IPS DF 4.7 (cell line): ENCODE data around the gene DCTN2.
"Not testable (repeated sequence)": the region's sequence is repeated elsewhere in the genome, so short reads cannot be mapped to it uniquely, and the experiment has no call there.

Source experiments
- DNase-seq: peaks from one replicate; pipeline ENCODE4 v3.0.0-alpha.2; 2013; ENCODE audit warnings: low spot score; ENCODE audit errors: extremely low read depth

The DCTN2 gene

GRCh38 chr12:57546438-57547287 is at the start of gene DCTN2:
TSS of gene DCTN2 (minus strand) at chr12:57547192. CDS start at chr12:57547063, 129 bp downstream.
- peak; percentile 96 for DNase-seq

DNA sequence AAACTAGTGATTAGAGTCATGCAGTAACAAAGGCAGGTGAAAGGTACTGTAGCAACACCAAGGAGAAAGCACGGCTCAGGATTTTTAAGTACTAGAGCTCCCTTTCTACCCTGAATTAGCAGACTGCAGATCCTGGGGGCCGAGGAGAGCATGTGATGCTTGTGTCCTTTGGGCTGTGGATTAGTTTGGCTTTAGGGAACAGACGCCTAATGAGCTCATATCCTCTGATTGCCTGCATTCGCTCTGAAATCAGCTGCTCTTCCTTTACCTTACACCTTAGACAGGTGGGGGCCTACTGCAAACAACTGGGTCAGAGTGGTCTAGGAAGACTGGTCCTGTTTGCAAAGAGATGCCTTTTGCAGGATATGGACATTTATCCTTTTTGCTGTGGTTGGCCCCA is 46.2 kb upstream of the DCTN2 start:
- no peak for DNase-seq

- no peak for DNase-seq
These were observed 45.7 kb upstream of the DCTN2 start for GRCh38 chr12:57592551-57593165.

- no peak for DNase-seq
These were observed 44.9 kb upstream of the DCTN2 start for GRCh38 chr12:57591782-57592325.

- peak; percentile 81 for DNase-seq
These were observed 44.1 kb upstream of the DCTN2 start, which contains the start of gene PIP4K2C for GRCh38 chr12:57590864-57591781. TSS of gene PIP4K2C (plus strand) at chr12:57591192. CDS start at chr12:57591290, 98 bp downstream.

DNA sequence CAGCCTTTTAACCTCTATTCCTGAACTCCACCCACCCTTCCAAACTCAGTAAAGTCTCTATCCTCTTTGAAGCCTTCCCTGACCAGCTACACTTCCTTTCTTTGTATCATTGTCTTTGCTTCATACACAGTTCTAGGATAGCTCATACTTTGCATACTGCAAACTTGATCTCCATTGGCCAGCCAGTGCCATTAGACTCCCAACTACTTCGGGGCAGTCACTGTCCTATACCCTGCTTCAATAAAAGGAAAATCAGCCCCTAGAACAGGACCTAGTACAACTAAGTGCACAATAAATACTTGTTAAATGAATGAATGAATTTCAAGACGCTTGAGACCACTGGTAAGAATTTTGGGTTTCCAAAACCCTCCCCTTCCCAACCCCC is 43.5 kb upstream of the DCTN2 start:
- DNase-seq: no peak

DNA sequence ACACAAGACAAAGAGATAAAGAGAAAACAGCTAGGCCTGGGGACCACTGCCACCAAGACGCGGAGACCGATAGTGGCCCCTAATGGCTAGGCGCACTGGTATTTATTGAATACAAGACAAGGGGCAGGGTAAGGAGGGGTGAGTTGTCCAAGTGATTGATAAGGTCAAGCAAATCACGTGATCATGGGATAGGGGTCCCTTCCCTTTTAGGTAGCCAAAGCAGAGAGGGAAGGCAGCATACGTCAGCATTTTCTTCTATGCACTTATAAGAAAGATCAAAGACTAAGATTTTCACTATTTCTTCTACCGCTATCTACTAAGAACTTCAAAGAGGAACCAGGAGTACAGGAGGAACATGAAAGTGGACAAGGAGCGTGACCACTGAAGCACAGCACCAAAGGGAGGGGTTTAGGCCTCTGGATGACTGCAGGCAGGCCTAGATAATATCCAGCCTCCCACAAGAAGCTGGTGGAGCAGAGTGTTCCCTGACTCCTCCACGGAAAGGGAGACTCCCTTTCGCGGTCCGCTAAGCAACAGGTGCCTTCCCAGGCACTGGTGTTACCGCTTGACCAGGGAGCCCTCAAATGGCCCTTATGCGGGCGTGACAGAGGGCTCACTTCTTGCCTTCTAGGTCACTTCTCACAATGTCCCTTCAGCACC is 42.1 kb upstream of the DCTN2 start:
- DNase-seq: not testable (repeated sequence)

- DNase-seq: no peak
These were observed 39.9 kb upstream of the DCTN2 start for GRCh38 chr12:57586832-57587429.

DNA sequence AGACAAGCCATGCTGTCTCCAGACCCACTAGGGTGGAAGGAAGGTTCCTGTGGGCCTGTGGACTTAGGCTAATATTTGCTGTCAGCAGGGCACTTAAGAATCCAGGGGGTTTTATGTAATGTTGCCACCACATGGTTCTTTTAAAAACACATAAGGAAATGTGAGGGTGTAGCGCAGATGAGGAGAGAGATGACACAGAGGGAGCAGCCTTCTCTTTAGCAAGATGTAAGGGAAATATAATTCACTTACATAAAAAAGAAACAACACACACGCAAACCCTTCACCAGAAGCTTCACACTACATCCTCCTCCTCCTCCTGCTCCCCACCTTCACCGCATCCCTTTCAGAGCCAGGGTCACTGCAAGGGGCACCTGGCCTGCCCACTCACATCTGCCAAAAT is 39.1 kb upstream of the DCTN2 start:
- no peak for DNase-seq

DNA sequence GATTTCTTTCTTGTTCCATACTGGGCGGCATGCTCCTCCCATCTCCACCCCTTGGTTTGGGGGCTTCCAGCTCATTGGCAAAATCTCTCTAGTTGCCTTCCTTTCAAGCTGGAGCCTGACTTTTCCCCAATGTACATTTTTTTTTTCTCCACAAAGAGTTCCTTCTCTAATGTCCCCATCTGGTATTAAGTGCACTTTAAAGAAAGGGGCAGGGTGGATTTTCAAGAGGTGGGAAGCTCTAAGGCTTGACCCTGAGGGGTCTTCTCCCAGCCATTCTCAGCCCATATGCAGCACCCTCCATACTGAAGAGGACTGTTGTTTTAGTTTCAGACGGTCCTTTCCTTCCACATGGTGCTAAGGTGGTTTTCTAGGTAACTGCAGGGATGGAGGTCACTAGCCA is 38.2 kb upstream of the DCTN2 start:
- no peak for DNase-seq

DNA sequence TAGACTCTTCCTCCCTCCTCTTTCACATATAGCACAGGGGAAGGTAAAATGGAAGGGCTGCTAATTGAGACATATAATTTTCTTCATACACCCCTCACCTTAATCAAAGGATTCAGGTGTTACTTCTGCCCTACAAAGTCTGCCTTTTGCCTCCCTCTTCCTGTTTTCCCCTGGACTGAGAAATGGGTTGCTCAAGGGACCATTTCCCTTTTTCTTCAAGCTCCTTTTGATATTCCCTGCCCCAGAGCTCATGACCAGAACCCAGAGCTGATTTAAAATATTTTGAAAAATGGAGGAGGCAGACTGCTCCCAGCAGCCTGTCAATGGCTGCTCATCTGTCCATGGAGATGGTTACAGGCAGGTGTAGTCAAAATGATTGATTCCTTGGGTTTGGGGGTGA is 37.7 kb upstream of the DCTN2 start:
- no peak for DNase-seq

DNA sequence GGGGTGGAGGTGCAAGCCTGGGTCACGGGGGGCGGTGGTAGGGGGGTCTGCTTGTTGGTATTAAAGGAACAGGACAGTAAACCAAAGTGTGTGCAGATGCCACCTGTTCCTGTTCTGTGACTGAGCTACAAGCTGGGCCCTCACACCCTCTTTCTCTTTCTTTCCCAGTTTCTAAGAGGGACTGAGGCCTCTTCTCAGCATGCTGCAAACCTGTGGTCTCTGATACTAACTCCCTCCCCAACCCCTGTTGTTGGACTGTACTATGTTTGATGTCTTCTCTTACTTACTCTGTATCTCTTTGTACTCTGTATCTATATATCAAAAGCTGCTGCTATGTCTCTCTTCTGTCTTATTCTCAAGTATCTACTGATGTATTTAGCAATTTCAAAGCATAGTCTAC is 37.1 kb upstream of the DCTN2 start:
- DNase-seq: no peak

GRCh38 chr12:57583008-57583831 is 36.2 kb upstream of the DCTN2 start:
- DNase-seq: peak; percentile 78

DNA sequence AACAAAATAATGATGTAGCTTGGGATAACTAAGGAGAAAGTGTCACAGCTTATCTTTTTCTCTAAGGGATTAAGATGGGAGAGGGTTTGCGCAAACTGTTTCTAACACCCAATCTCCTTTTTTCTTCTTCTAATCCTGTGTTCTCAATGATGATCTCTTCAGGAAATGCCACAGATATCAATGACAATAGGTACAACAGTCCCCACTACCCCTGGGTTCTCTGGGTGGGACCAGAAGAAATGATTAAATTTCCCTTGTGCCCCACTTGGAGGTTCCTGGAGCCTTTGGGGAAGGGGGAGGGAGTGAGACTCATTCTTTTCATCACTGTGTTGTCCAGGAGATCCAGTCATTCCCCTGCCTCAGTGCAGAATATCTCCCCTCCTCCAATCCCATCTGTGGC is 35.4 kb upstream of the DCTN2 start:
- DNase-seq: no peak

DNA sequence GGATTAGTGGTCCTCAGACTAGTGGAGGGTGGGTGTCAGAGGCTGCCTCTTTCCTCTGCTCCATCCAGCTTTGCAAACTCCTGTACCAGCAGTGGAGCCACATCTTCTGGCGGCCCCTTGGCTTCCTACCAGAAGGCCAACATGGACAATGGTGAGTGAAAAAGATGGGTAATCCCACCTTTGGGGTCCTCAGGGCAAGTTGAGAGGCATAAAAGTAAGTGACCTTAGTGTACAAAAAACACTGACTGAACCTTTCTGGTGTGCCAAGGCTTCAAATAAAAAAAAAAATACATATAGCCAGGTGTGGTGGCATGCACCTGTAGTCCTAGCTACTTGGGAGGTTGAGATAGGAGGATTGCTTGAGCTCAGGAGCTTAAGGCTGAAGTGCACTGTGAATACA is 34.8 kb upstream of the DCTN2 start:
- DNase-seq: no peak

DNA sequence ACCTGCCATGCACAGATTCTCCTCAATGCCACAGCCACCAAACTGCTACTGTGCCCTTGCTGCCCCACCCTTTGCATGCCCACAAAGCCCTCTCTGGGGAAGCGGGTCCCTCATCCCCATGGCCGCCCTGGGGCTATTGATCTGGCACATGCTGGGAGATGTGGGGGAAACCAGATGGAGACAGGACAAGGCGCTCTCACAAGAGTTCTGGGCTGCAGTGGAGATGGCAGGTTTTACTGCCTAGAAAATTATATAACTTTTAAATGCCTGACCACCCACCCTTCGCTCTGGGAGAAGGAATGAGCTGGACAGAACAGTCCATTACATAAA is 33.4 kb upstream of the DCTN2 start:
- no peak for DNase-seq

DNA sequence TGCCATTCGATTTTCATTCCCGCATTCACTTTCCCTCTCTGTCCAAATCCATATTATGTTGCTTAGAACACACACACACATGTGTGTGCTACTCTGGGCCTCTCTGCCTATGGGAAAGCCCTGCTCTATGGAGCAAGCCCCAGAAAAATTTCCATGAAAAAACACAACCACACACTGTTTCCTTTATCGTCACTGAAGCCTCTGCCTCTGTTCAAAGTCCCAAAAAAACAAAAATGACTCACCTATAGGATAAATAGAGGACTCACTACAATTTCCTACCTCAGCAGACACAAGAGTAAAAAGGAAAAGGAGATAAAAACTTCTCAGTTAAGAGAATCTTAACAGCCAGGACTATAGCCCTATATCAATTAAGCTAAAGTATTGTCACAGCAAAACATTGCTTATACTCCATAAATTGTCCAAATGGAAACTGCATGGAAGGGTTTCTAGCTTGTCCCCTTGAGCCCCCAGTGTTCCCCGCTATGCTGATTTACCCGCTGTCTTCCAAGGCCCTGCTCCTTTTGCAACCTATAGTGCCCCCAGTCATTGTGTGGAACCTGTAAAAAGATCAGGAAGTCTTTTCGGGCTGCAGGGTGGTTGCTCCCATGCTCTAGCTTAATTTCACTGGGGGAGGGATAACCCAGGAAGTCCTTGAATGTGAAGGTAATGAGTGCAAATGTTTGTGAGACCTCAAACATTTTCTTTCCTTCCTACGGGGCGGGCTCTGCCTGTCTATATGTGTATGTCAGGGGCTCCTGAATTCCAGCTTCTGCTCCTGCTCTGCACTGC is 32.9 kb upstream of the DCTN2 start:
- no peak for DNase-seq

DNA sequence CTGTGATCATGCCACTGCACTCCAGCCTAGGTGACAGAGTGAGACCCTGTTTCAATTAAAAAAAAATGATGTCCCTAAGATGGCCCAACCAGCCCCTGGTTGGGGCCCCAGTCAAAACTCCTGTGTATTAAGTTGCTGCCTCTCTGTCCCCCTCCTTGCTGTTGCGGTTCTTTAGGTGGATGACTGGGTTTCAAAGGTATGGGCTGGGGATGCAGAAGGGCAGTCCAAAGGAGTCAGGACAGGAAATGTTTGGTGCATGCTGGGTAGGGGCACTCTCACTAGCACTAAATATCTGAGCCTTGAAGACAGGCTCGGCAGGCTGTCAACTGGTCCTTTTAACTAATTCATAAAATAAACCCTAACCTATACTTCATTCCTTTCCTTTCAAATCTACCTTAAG is 32.0 kb upstream of the DCTN2 start:
- DNase-seq: no peak
